Stomach (tissue), 4 donors: ENCODE results near the gene CLCA4.

Experiments used
- POLR2A ChIP-seq, 4 donors: fragments of 450-650 bp; IDR thresholded peaks; one replicate each; pipeline ENCODE4 v1.6.1; 2016; ENCODE audit warnings: antibody characterized with exemption in 4 of 4, control low read depth in 2 of 4, mild to moderate bottlenecking in 1 of 4, moderate library complexity in 1 of 4
- POLR2AphosphoS5 ChIP-seq, 3 donors: sonication (generic); formaldehyde crosslinking; IDR thresholded peaks; one replicate each; pipeline ENCODE4 v1.6.1; 2016; ENCODE audit warnings: antibody characterized with exemption in 3 of 3
- TF ChIP-seq, protein P1 (sequence below), 7 experiments: fragments of 450-650 bp in 4 of 7; fragments of 200-600 bp in 3 of 7; sonication (generic) in 3 of 7; IDR thresholded peaks; one replicate each; pipeline ENCODE4 v1.5.1; 2016 to 2019; ENCODE audit warnings: antibody characterized with exemption in 7 of 7, control low read depth in 2 of 7, mild to moderate bottlenecking in 1 of 7

DNA sequence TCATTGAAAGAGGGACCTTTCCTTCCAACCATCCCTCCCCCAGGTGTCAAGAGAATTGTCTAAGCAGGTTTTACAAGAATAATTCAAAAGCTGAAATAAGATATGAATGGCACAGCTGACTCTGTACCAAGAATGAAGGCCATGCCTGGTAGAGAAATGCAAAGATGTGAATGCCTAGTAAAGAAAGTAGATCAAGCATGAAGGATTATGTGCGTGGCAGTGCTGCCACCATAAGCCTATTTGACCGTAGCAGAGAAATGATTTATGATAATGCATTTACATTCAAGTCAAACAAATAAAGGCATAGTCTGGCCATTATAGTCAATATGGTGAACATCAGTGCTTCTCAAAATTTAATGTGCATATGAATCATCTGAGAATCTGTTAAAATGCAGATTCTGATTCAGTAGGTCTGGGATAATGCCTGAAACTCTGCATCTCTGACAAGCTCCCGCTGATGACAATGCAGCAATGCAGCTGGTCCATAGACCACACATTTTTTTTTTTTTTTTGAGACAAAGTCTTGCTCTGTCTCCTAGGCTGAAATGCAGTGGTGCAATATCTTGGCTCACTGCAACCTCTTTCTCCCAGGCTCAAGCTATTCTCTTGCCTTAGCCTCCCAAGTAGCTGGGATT lies 16.6 kb upstream of the CLCA4 start:
- TF ChIP-seq, protein P1, sequence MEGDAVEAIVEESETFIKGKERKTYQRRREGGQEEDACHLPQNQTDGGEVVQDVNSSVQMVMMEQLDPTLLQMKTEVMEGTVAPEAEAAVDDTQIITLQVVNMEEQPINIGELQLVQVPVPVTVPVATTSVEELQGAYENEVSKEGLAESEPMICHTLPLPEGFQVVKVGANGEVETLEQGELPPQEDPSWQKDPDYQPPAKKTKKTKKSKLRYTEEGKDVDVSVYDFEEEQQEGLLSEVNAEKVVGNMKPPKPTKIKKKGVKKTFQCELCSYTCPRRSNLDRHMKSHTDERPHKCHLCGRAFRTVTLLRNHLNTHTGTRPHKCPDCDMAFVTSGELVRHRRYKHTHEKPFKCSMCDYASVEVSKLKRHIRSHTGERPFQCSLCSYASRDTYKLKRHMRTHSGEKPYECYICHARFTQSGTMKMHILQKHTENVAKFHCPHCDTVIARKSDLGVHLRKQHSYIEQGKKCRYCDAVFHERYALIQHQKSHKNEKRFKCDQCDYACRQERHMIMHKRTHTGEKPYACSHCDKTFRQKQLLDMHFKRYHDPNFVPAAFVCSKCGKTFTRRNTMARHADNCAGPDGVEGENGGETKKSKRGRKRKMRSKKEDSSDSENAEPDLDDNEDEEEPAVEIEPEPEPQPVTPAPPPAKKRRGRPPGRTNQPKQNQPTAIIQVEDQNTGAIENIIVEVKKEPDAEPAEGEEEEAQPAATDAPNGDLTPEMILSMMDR (IDR thresholded peaks at IDR 0.05): no peak
- no peak for TF ChIP-seq POLR2A (IDR thresholded peaks at IDR 0.05)
- no peak for TF ChIP-seq POLR2AphosphoS5 (IDR thresholded peaks at IDR 0.05)
